ENCODE data around the gene FOXP1. TPM values are rescaled to one million over a fixed set of nuclear protein-coding genes. Genes with fewer than 3 reads are reported as not detected.

Gene FOXP1
- total and polyA plus RNA-seq, 12 donors = 4.8 to 56.0 (median 43.8) TPM

GRCh38 chr3:70951316-70951715 is 632.2 kb downstream of the FOXP1 start:
- DNase-seq (no peak), ATAC-seq (no peak)
- H3K36me3 ChIP-seq = peaks cover 0 to 9% (median 0%) of the 10 kb centered on the region in 9 donors
- no peaks in the 10 kb centered on the region for H3K27me3 ChIP-seq
- intact Hi-C loops (cut with DNase I) = no loop called here
- H3K27ac ChIP-seq = no peak overlapping the region
- TF ChIP-seq CTCF (IDR thresholded peaks at IDR 0.05) = no peak
- no peak overlapping the region for H3K4me3 ChIP-seq
- peaks cover 0 to 19% (median 7%) of the 10 kb centered on the region in 9 donors for H3K4me1 ChIP-seq
- 64 to 77% methylated on average over 5 of the region's 5 CpGs for WGBS, 2 donors
- H3K9me3 ChIP-seq = no peaks in the 10 kb centered on the region

GRCh38 chr3:70947579-70947978 is 635.9 kb downstream of the FOXP1 start:
- peaks cover 0 to 3% (median 0%) of the 10 kb centered on the region in 7 donors for H3K27me3 ChIP-seq
- intact Hi-C loops (cut with DNase I) = no loop called here
- no peak for DNase-seq
- no peaks in the 10 kb centered on the region for H3K9me3 ChIP-seq
- WGBS, 2 donors = 80 to 85% methylated on average over 1 of the region's 1 CpG
- H3K4me1 ChIP-seq = peaks cover 0 to 7% (median 0%) of the 10 kb centered on the region in 9 donors
- no peak overlapping the region for H3K27ac ChIP-seq
- H3K4me3 ChIP-seq = no peak overlapping the region
- peak in 1 of 8 donors; percentile 33 for ATAC-seq
- no peak for TF ChIP-seq CTCF (IDR thresholded peaks at IDR 0.05)
- H3K36me3 ChIP-seq = no peaks in the 10 kb centered on the region

GRCh38 chr3:70943886-70944285 is 639.6 kb downstream of the FOXP1 start:
- peaks cover 0 to 7% (median 0%) of the 10 kb centered on the region in 11 donors for H3K9me3 ChIP-seq
- intact Hi-C loops (cut with DNase I) = no loop called here
- 91 to 93% methylated on average over 3 of the region's 3 CpGs for WGBS, 2 donors
- no peak for DNase-seq
- no peak for TF ChIP-seq CTCF (IDR thresholded peaks at IDR 0.05)
- ATAC-seq = no peak
- H3K27me3 ChIP-seq = peaks cover 0 to 3% (median 0%) of the 10 kb centered on the region in 7 donors
- H3K4me1 ChIP-seq = no peaks in the 10 kb centered on the region
- no peak overlapping the region for H3K4me3 ChIP-seq
- H3K27ac ChIP-seq = no peak overlapping the region
- H3K36me3 ChIP-seq = no peaks in the 10 kb centered on the region

- WGBS, 2 donors = 88 to 93% methylated on average over 7 of the region's 7 CpGs
- Histone ChIP-seq H3K27me3 (no peaks in the 10 kb centered on the region), H3K27ac (no peak overlapping the region), H3K9me3 (peaks cover 0 to 3% (median 0%) of the 10 kb centered on the region in 11 donors), H3K4me3 (no peak overlapping the region), H3K36me3 (no peaks in the 10 kb centered on the region), H3K4me1 (no peaks in the 10 kb centered on the region)
- ATAC-seq (no peak), DNase-seq (no peak)
- intact Hi-C loops (cut with DNase I) = no loop called here
- no peak for TF ChIP-seq CTCF (IDR thresholded peaks at IDR 0.05)
These were observed 650.3 kb downstream of the FOXP1 start for GRCh38 chr3:70933105-70933810.

All from heart right ventricle (tissue), 16 donors.